ENCODE data around the gene GLI3. TPM values are rescaled to one million over a fixed set of nuclear protein-coding genes. Genes with fewer than 3 reads are reported as not detected.

The GLI3 gene
- total and polyA plus RNA-seq, 2 of the 4 experiments (the other 2 are of a cell fraction) = 1.3 to 3.9 TPM

- no peak for DNase-seq
- no peak for TF ChIP-seq ELK1 (IDR thresholded peaks at IDR 0.05; ENCODE audit: borderline replicate concordance, low read depth, low read length)
- no peak for TF ChIP-seq CHD1 (IDR thresholded peaks at IDR 0.05; ENCODE audit: low read depth, low read length)
- no peak for TF ChIP-seq CEBPB (IDR thresholded peaks at IDR 0.05; ENCODE audit: low read depth, low read length)
- no peak for TF ChIP-seq FOS (IDR thresholded peaks at IDR 0.05; ENCODE audit: low read depth, low read length)
- no peak for TF ChIP-seq MXI1 (IDR thresholded peaks at IDR 0.05; ENCODE audit: borderline replicate concordance, low read depth, low read length)
- no peak for TF ChIP-seq SMC3 (IDR thresholded peaks at IDR 0.05; ENCODE audit: low read depth, low read length)
- no peak for TF ChIP-seq USF2 (IDR thresholded peaks at IDR 0.05; ENCODE audit: low read depth, low read length)
- no peak for TF ChIP-seq NFE2L2 (IDR thresholded peaks at IDR 0.05; ENCODE audit: low read depth, low read length)
- TF ChIP-seq RCOR1 (IDR thresholded peaks at IDR 0.05; ENCODE audit: insufficient replicate concordance, low read length) = no peak
- TF ChIP-seq RFX5 (IDR thresholded peaks at IDR 0.05; ENCODE audit: low read depth, low read length) = no peak
- TF ChIP-seq CTCF (conservative IDR thresholded peaks at IDR 0.05; ENCODE audit: low read depth, low read length) = no peak
- TF ChIP-seq POLR2A (IDR thresholded peaks at IDR 0.05; ENCODE audit: low read depth, low read length) = no peak
- TF ChIP-seq MAFK (IDR thresholded peaks at IDR 0.05; ENCODE audit: low read depth, low read length) = no peak
- TF ChIP-seq BHLHE40 (IDR thresholded peaks at IDR 0.05; ENCODE audit: low read depth, low read length) = no peak
- TF ChIP-seq RAD21 (IDR thresholded peaks at IDR 0.05; ENCODE audit: low read length) = no peak
- no peak for TF ChIP-seq MAZ (IDR thresholded peaks at IDR 0.05; ENCODE audit: borderline replicate concordance, low read depth, low read length)
- peaks cover 9 to 39% of the 10 kb centered on the region in 2 experiments; a peak in 3 of 4 replicates for H3K79me1 ChIP-seq (ENCODE audit: low read depth in 1 of 2, low read length in 2 of 2)
- H3K56ac ChIP-seq (ENCODE audit: extremely low read depth, insufficient read depth, low read length) = no peak overlapping the region
- H3K36me3 ChIP-seq (ENCODE audit: control insufficient read depth, insufficient read depth, low read length) = peaks cover 6% of the 10 kb centered on the region; the same call in 1 of the 2 replicates
- no peak overlapping the region for H3K27ac ChIP-seq (ENCODE audit: insufficient read depth, low read length)
- H3K4me1 ChIP-seq (ENCODE audit: control insufficient read depth, insufficient read depth, low read length) = peaks cover 12% of the 10 kb centered on the region
- H4K91ac ChIP-seq (ENCODE audit: insufficient read depth, low read depth, low read length) = no peak overlapping the region
- ChIA-PET POLR2A (ENCODE audit: unreplicated experiment) (no interaction called here), CTCF (no interaction called here)
- peaks cover 6% of the 10 kb centered on the region; the same call in 1 of the 2 replicates for H3K9me1 ChIP-seq (ENCODE audit: insufficient read depth, low read length)
- peak overlapping the region; percentile 82 for H4K5ac ChIP-seq (ENCODE audit: low read depth, low read length)
- no peak overlapping the region for H3K4me3 ChIP-seq (ENCODE audit: insufficient read depth, low read depth, low read length)
- peak overlapping the region; percentile 40 for H3K23ac ChIP-seq (ENCODE audit: low read depth, low read length)
- H4K8ac ChIP-seq (ENCODE audit: low read depth in 2 of 2, low read length in 2 of 2) = peak overlapping the region; percentile 3 to 49; a peak in 3 of 4 replicates
- peak overlapping the region; percentile 33; the same call in 1 of the 2 replicates for H3K4ac ChIP-seq (ENCODE audit: low read depth, low read length)
- H3K18ac ChIP-seq (ENCODE audit: low read depth, low read length) = no peak overlapping the region; the same call in 1 of the 2 replicates
- H2BK120ac ChIP-seq (ENCODE audit: low read depth, low read length) = peak overlapping the region; percentile 62; the same call in 1 of the 2 replicates
- WGBS, 2 experiments (ENCODE audit: extremely low coverage in 2 of 2, insufficient read length in 1 of 2) = 65% methylated on average over 4 of the region's 4 CpGs; no CpG with 5 or more reads in 1 of the 2 experiments
- peak overlapping the region; percentile 6; the same call in 1 of the 2 replicates for H2BK20ac ChIP-seq (ENCODE audit: low read depth, low read length)
- no peak overlapping the region for H2BK15ac ChIP-seq (ENCODE audit: low read depth, low read length)
- no peaks in the 10 kb centered on the region for H3K9me3 ChIP-seq (ENCODE audit: control insufficient read depth, insufficient read depth, low read length)
- H3K27me3 ChIP-seq (ENCODE audit: control insufficient read depth, insufficient read depth, low read length) = no peaks in the 10 kb centered on the region
- no peak overlapping the region; the same call in 1 of the 2 replicates for H3K9ac ChIP-seq (ENCODE audit: low read depth, low read length)
- peak overlapping the region; percentile 27 for H2BK5ac ChIP-seq (ENCODE audit: low read depth, low read length, poor library complexity, severe bottlenecking)
- no peak overlapping the region for H2AK9ac ChIP-seq (replicated peaks; ENCODE audit: low read depth, low read length, poor library complexity)
- in situ Hi-C loops (cut with MboI; ENCODE audit: low sequenced_read_pairs) = no loop called here
- H4K20me1 ChIP-seq (ENCODE audit: insufficient read depth, low read length) = peaks cover 10% of the 10 kb centered on the region
- dilution Hi-C loops (cut with HindIII; ENCODE audit: low sequenced_read_pairs, unreplicated experiment) = no loop called here
- no TSS peak for BruUV-seq (replicated peaks)
- ATAC-seq (ENCODE audit: low read depth) = no peak
- H2AK5ac ChIP-seq (ENCODE audit: low read depth, low read length) = peak overlapping the region; percentile 70; the same call in 1 of the 2 replicates
- peak overlapping the region; percentile 93 for H3K4me2 ChIP-seq (ENCODE audit: low read depth, low read length)
- H3K14ac ChIP-seq (replicated peaks; ENCODE audit: low read depth, low read length) = peak overlapping the region; percentile 27
- H2AFZ ChIP-seq (replicated peaks; ENCODE audit: low read length, poor library complexity) = no peak overlapping the region
- intact Hi-C loops (cut with micrococcal nuclease) = no loop called here
These were observed 42.8 kb downstream of the GLI3 start for GRCh38 chr7:42194238-42194637.

Measured in IMR-90 (cell line).